ENCODE data around the gene ACO2. TPM values are rescaled to one million over a fixed set of nuclear protein-coding genes. Genes with fewer than 3 reads are reported as not detected.
A peak's percentile ranks its signal among the peaks of the same experiment; 100 is the strongest.
"Not testable (repeated sequence)": the region's sequence is repeated elsewhere in the genome, so short reads cannot be mapped to it uniquely, and the experiment has no call there.

The ACO2 gene
- total and polyA plus RNA-seq, 9 donors, result 64.6 to 117 (median 105) TPM

DNA sequence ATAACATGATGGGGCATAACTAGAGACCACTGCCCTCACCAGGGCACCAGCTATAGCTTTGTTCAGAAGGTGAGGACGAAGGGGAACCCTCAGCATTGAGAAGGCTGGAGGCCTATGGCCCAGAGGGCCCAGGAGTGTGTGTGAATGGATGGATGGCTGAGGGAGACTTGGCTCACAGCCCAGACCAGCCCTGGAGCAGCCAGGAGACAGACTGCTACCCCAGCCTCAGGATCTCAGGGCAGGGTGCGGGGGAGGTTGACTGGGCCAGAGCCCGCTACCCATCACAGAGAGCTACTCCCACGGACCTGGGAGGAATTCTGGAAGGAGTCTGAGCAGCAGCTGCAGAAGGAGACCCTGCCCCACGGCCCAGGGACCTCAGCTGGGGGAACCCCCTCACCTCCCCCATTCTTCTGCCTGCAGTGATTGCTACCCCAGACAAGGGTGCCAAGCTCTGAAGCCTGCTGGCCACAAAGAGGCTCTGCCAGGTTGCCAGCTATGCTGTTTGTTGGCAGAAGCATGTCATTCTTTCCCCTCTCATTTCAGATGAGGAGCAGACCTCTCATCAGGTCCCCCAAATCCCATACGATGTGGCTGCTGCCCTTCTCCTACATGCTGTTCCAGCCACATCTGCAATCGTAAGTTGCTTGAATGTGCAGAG lies 86.5 kb downstream of the ACO2 start:
- H3K4me3 ChIP-seq (ENCODE audit: low read length), result no peak overlapping the region
- H3K36me3 ChIP-seq (ENCODE audit: control insufficient read depth, insufficient read depth, low read length), result no peaks in the 10 kb centered on the region
- no peak for DNase-seq
- H3K4me1 ChIP-seq (ENCODE audit: control insufficient read depth, insufficient read depth, low read length), result peaks cover 48% of the 10 kb centered on the region
- no peaks in the 10 kb centered on the region for H3K9me3 ChIP-seq (replicated peaks; ENCODE audit: control insufficient read depth, low read depth, low read length)
- H3K27me3 ChIP-seq (ENCODE audit: control insufficient read depth, insufficient read depth, low read length), result peaks cover 3% of the 10 kb centered on the region
- 57% methylated on average over 1 of the region's 7 CpGs for WGBS (ENCODE audit: insufficient coverage)
- H3K27ac ChIP-seq (ENCODE audit: low read length), result no peak overlapping the region

DNA sequence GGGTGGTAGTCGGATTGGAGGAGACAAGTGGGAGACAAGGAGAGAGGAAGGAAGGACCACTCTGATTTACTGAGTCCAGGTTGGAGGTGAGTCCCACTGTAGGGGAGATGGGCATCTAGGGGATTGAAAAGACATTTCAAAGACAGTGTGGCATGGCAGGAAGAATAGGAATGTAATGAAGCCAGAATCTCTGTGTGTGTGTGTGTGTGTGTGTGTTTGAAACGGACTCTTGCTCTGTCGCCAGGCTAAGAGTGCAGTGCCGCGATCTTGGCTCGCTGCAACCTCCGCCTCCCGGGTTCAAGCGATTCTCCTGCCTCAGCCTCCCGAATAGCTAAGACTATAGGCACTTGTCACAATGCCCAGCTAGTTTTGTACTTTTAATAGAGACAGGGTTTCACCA lies 87.6 kb downstream of the ACO2 start:
- WGBS (ENCODE audit: insufficient coverage), result 86% methylated on average over 9 of the region's 10 CpGs
- Histone ChIP-seq H3K36me3 (ENCODE audit: control insufficient read depth, insufficient read depth, low read length) (no peaks in the 10 kb centered on the region), H3K27me3 (ENCODE audit: control insufficient read depth, insufficient read depth, low read length) (peaks cover 12% of the 10 kb centered on the region), H3K4me1 (ENCODE audit: control insufficient read depth, insufficient read depth, low read length) (peaks cover 53% of the 10 kb centered on the region), H3K4me3 (ENCODE audit: low read length) (no peak overlapping the region), H3K27ac (ENCODE audit: low read length) (peak overlapping the region; percentile 91), H3K9me3 (replicated peaks; ENCODE audit: control insufficient read depth, low read depth, low read length) (no peaks in the 10 kb centered on the region)
- no peak for DNase-seq

DNA sequence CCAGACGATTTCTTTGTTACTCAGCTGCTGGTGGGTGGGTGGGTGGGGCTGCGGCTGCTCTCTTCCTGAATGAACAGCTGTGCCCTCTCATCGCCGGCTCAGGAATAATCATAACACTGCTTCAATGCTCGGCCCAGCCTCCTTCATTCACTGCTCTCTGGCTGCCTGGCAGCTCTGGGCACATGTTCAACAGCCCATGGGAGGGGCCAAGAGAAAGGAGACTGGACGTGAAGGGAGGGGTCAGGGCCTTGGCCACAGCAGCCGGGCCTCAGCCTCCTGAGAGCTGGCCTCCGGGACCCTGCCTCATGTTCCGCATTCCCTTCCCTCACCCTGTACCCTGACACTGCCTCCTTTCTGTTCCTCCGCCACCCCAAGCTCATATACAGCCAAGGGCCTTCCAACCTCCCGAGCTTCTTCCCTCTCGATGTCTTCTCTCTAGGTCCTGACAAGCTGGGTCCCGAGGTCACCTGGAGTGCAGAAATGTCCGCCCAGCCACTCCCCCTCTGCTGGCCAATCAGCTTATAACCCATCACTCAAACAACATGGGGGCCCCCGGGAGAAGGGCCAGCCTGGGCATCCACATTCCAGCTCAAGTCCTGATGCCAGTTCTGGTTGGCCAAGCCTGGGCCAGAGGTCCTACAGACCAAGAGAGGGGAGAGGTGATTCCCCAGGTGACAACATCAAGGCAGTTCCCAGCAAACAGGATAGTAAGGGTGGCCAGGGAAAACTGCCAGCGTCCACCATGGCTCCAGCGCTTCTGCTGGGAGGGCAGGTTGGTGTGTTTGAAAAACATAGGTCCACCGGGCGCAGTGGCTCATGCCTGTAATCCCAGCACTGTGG lies 88.7 kb downstream of the ACO2 start:
- DNase-seq, result peak; percentile 90
- WGBS (ENCODE audit: insufficient coverage), result 53% methylated on average over 11 of the region's 19 CpGs
- H3K9me3 ChIP-seq (replicated peaks; ENCODE audit: control insufficient read depth, low read depth, low read length), result no peaks in the 10 kb centered on the region
- H3K27ac ChIP-seq (ENCODE audit: low read length), result peak overlapping the region; percentile 91
- H3K4me1 ChIP-seq (ENCODE audit: control insufficient read depth, insufficient read depth, low read length), result peaks cover 52% of the 10 kb centered on the region
- peaks cover 19% of the 10 kb centered on the region for H3K27me3 ChIP-seq (ENCODE audit: control insufficient read depth, insufficient read depth, low read length)
- H3K36me3 ChIP-seq (ENCODE audit: control insufficient read depth, insufficient read depth, low read length), result no peaks in the 10 kb centered on the region
- no peak overlapping the region for H3K4me3 ChIP-seq (ENCODE audit: low read length)

DNA sequence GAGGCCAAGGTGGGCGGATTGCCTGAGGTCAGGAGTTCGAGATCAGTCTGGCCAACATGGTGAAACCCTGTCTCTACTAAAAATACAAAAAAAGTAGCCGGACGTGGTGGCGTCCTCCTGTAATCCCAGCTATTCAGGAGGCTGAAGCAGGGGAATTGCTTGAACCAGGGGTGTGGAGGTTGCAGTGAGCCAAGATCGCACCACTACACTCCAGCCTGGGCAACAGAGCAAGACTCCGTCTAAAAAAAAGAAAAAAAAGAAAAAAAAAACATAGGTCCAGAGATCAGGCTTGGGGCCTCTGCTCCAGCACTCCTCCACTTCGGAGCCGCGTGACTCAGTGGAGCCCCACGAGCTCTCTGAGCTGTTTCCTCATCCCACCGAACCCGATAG lies 89.3 kb downstream of the ACO2 start:
- H3K36me3 ChIP-seq (ENCODE audit: control insufficient read depth, insufficient read depth, low read length); H3K9me3 ChIP-seq (replicated peaks; ENCODE audit: control insufficient read depth, low read depth, low read length); H3K27ac ChIP-seq (ENCODE audit: low read length); H3K4me3 ChIP-seq (ENCODE audit: low read length); DNase-seq: not testable (repeated sequence)
- Histone ChIP-seq H3K27me3 (ENCODE audit: control insufficient read depth, insufficient read depth, low read length) (peaks cover 19% of the 10 kb centered on the region), H3K4me1 (ENCODE audit: control insufficient read depth, insufficient read depth, low read length) (peaks cover 56% of the 10 kb centered on the region)
- WGBS (ENCODE audit: insufficient coverage), result 83% methylated on average over 8 of the region's 13 CpGs

DNA sequence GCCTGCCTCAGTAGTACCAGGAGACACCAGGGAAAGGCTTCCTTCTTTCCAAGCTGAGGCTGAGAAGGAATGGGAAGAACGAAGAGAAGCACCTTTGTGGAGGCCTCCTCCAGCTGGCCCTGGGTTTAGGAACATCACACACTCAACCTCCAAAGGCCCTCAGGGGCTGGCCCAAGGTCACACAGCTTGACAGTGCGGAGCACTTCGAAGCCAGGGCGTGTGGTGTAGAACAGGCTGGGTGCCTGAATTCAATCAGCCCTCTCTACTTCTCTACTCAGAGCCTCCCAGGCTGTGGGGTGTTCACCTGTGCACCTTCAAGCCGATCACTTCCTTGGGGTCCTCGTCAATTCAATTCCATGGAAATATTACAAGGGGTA lies 91.2 kb downstream of the ACO2 start:
- no peaks in the 10 kb centered on the region for H3K9me3 ChIP-seq (replicated peaks; ENCODE audit: control insufficient read depth, low read depth, low read length)
- WGBS (ENCODE audit: insufficient coverage), result 43% methylated on average over 2 of the region's 6 CpGs
- H3K27me3 ChIP-seq (ENCODE audit: control insufficient read depth, insufficient read depth, low read length), result peaks cover 19% of the 10 kb centered on the region
- no peak for DNase-seq
- no peak overlapping the region for H3K27ac ChIP-seq (ENCODE audit: low read length)
- peaks cover 59% of the 10 kb centered on the region for H3K4me1 ChIP-seq (ENCODE audit: control insufficient read depth, insufficient read depth, low read length)
- no peak overlapping the region for H3K4me3 ChIP-seq (ENCODE audit: low read length)
- H3K36me3 ChIP-seq (ENCODE audit: control insufficient read depth, insufficient read depth, low read length), result no peaks in the 10 kb centered on the region

DNA sequence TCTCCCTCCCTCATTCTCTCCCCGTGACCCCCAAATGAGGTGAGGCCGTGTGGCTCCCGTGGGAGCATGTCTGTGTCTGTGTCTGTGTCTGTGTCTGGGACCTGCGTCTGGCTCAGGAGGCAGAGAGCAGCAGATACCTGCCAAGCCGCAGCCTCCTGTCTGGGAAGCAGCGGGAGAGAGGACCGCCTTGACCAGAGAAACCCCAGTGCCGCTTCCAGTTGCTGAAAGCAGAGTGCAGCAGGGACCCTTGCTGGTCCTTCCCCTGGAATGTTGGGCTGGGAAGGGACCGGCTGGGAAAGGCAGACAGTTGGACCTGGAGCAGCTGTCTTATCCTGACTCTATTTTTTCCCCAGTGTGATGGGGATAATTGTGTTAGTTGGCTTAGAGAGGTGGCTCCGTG lies 92.4 kb downstream of the ACO2 start:
- Histone ChIP-seq H3K9me3 (replicated peaks; ENCODE audit: control insufficient read depth, low read depth, low read length) (no peaks in the 10 kb centered on the region), H3K4me1 (ENCODE audit: control insufficient read depth, insufficient read depth, low read length) (peaks cover 50% of the 10 kb centered on the region), H3K27me3 (ENCODE audit: control insufficient read depth, insufficient read depth, low read length) (peaks cover 19% of the 10 kb centered on the region), H3K36me3 (ENCODE audit: control insufficient read depth, insufficient read depth, low read length) (no peaks in the 10 kb centered on the region), H3K4me3 (ENCODE audit: low read length) (peak overlapping the region; percentile 27), H3K27ac (ENCODE audit: low read length) (peak overlapping the region; percentile 59)
- DNase-seq, result peak; percentile 51
- WGBS (ENCODE audit: insufficient coverage), result 18% methylated on average over 6 of the region's 10 CpGs

DNA sequence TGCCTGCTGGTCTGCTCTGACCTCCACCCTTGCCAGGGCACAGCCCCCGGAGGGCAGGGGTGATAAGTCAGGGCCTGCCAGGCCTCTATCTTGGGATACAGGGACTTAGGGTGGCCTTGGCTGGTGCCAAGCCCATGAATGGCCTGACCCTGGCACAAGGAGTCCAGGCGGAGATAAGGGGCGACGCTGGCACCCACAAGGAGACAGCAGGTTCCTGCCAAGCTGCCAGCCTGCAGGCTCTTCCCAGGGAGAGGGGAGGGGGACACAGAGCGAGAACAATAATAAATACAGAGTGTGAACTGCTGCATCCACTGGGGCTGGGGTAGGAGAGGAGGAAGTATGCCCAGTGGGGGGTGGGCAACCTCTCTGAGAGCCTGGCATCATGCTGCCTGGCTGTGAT lies 92.9 kb downstream of the ACO2 start:
- Histone ChIP-seq H3K27me3 (ENCODE audit: control insufficient read depth, insufficient read depth, low read length) (peaks cover 19% of the 10 kb centered on the region), H3K4me1 (ENCODE audit: control insufficient read depth, insufficient read depth, low read length) (peaks cover 46% of the 10 kb centered on the region), H3K9me3 (replicated peaks; ENCODE audit: control insufficient read depth, low read depth, low read length) (no peaks in the 10 kb centered on the region), H3K36me3 (ENCODE audit: control insufficient read depth, insufficient read depth, low read length) (no peaks in the 10 kb centered on the region), H3K27ac (ENCODE audit: low read length) (peak overlapping the region; percentile 59), H3K4me3 (ENCODE audit: low read length) (no peak overlapping the region)
- 40% methylated on average over 1 of the region's 5 CpGs for WGBS (ENCODE audit: insufficient coverage)
- no peak for DNase-seq

DNA sequence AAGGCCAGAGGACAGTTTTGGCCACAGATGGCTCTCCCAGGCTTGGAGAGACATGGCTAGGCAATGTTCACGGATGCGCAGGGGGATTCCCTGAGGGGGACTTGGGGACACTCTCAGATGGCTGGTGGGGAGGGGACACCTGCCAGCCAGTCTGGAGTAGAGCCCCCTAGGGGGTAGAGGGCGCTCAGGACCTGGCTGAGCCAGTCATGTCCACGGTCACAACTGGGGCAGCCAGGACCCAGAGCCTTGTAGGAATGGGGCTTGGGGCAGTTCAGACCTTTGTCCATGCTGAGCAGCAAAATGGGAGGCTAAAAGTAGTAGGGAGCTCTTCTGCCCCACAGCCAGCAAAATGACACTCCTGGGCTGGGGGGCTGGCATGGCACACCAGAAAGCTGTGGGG lies 93.5 kb downstream of the ACO2 start:
- Histone ChIP-seq H3K36me3 (ENCODE audit: control insufficient read depth, insufficient read depth, low read length) (no peaks in the 10 kb centered on the region), H3K9me3 (replicated peaks; ENCODE audit: control insufficient read depth, low read depth, low read length) (no peaks in the 10 kb centered on the region), H3K4me1 (ENCODE audit: control insufficient read depth, insufficient read depth, low read length) (peaks cover 40% of the 10 kb centered on the region), H3K27ac (ENCODE audit: low read length) (no peak overlapping the region), H3K4me3 (ENCODE audit: low read length) (no peak overlapping the region), H3K27me3 (ENCODE audit: control insufficient read depth, insufficient read depth, low read length) (peaks cover 19% of the 10 kb centered on the region)
- 54% methylated on average over 4 of the region's 4 CpGs for WGBS (ENCODE audit: insufficient coverage)
- no peak for DNase-seq

DNA sequence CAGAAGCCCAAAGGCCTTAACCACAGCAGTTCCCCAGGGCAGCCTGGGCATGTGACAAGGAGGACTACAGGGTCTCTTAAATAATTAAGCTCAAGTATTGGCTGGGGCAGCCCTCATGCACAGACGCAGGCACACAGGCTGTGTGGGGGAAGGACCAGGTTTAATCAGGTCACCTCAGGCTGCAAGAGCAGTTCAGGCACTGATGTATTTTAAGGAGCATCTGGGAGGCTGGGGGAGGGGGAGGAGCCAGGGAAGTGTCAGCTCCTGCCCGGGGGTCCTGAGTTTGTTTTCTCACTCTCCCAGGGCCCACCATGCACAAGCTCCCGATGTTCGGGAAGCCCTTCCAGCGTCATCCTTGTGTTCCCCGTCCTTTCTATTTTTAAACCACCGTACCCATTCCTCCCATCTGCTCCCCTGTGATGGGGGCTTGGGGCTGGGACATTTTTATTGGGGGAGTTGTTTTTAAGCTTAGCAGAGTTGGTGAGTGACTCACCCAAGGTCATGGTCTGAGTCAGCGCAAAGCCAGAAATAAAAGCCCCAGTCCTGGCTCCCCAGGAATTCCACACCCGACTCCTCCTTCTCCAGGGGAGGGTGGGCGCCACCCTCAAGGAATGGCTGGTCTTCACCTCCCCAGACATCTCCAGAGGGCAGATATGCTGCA lies 94.3 kb downstream of the ACO2 start:
- Histone ChIP-seq H3K4me3 (ENCODE audit: low read length) (no peak overlapping the region), H3K27ac (ENCODE audit: low read length) (no peak overlapping the region), H3K36me3 (ENCODE audit: control insufficient read depth, insufficient read depth, low read length) (no peaks in the 10 kb centered on the region), H3K9me3 (replicated peaks; ENCODE audit: control insufficient read depth, low read depth, low read length) (no peaks in the 10 kb centered on the region), H3K27me3 (ENCODE audit: control insufficient read depth, insufficient read depth, low read length) (peaks cover 19% of the 10 kb centered on the region), H3K4me1 (ENCODE audit: control insufficient read depth, insufficient read depth, low read length) (peaks cover 33% of the 10 kb centered on the region)
- DNase-seq, result no peak
- WGBS (ENCODE audit: insufficient coverage), result 50% methylated on average over 1 of the region's 10 CpGs

DNA sequence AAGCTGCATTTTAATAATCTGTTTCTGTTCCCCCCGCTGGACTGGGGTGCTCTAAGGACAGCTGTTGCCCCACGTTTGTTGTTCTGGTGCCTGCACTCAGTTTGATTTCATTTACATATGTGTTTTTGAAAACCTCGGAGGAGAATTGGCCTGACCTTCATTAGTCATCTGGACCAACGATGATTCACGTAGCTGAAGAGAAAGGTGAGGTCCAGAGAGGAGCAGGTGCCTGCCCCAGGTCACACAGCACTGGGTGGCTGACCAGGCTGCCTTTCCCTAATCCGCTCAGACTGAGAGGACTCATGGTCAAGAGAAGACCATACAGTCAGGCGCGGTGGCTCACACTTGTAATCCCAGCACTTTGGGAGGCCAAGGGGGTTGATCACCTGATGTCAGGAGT lies 95.6 kb downstream of the ACO2 start:
- Histone ChIP-seq H3K27me3 (ENCODE audit: control insufficient read depth, insufficient read depth, low read length) (peaks cover 19% of the 10 kb centered on the region), H3K4me3 (ENCODE audit: low read length) (no peak overlapping the region), H3K9me3 (replicated peaks; ENCODE audit: control insufficient read depth, low read depth, low read length) (no peaks in the 10 kb centered on the region), H3K4me1 (ENCODE audit: control insufficient read depth, insufficient read depth, low read length) (peaks cover 32% of the 10 kb centered on the region), H3K27ac (ENCODE audit: low read length) (no peak overlapping the region), H3K36me3 (ENCODE audit: control insufficient read depth, insufficient read depth, low read length) (no peaks in the 10 kb centered on the region)
- 74% methylated on average over 7 of the region's 8 CpGs for WGBS (ENCODE audit: insufficient coverage)
- no peak for DNase-seq
